Lung (tissue), 12 donors: Measurements from ENCODE around the gene SLC41A3. TPM values are rescaled to one million over a fixed set of nuclear protein-coding genes. Genes with fewer than 3 reads are reported as not detected.
"Not testable (repeated sequence)": the region's sequence is repeated elsewhere in the genome, so short reads cannot be mapped to it uniquely, and the experiment has no call there.

Source experiments
- ATAC-seq: fragments of 200-7000 bp; cut with Tn5 transposase; one replicate; pipeline ENCODE4 v1.9.1; 2020; ENCODE audit warnings: moderate number of reproducible peaks; ENCODE audit not compliant: insufficient read depth, low FRiP score
- DNase-seq, 3 donors: peaks; one replicate each; pipeline ENCODE4 v3.0.0-alpha.2; 2013 to 2017
- H3K27ac ChIP-seq, 2 donors: one replicate each; pipeline ENCODE4 v1.5.1; 2013; ENCODE audit warnings: mild to moderate bottlenecking in 2 of 2, moderate library complexity in 2 of 2, control low read depth in 1 of 2, inconsistent platforms in 1 of 2, low read depth in 1 of 2, low read length in 1 of 2
- H3K27me3 ChIP-seq, 3 donors: one replicate each; pipeline ENCODE4 v1.5.1; 2013; ENCODE audit warnings: low read length in 2 of 3; ENCODE audit not compliant: control insufficient read depth in 3 of 3, insufficient read depth in 3 of 3
- H3K36me3 ChIP-seq, 4 donors: one replicate each; pipeline ENCODE4 v1.5.1; 2013; ENCODE audit warnings: low read length in 4 of 4, mild to moderate bottlenecking in 1 of 4, moderate library complexity in 1 of 4; ENCODE audit not compliant: control insufficient read depth in 4 of 4, insufficient read depth in 4 of 4
- H3K4me1 ChIP-seq, 5 donors: one replicate each; pipeline ENCODE4 v1.5.1; 2013; ENCODE audit warnings: low read length in 5 of 5, mild to moderate bottlenecking in 2 of 5, moderate library complexity in 1 of 5; ENCODE audit not compliant: control insufficient read depth in 5 of 5, insufficient read depth in 5 of 5
- H3K4me3 ChIP-seq: one replicate; pipeline ENCODE4 v1.5.1; 2013; ENCODE audit warnings: mild to moderate bottlenecking, control low read depth, moderate library complexity
- H3K9ac ChIP-seq, 2 donors: one replicate each; pipeline ENCODE4 v1.5.1; 2013; ENCODE audit warnings: low read length in 2 of 2, control low read depth in 1 of 2; ENCODE audit not compliant: insufficient read depth in 1 of 2
- H3K9me3 ChIP-seq, 4 donors: one replicate each; pipeline ENCODE4 v1.5.1; 2013; ENCODE audit warnings: low read length in 3 of 4, mild to moderate bottlenecking in 1 of 4, moderate library complexity in 1 of 4; ENCODE audit not compliant: control insufficient read depth in 4 of 4, insufficient read depth in 3 of 4
- CTCF ChIP-seq: IDR thresholded peaks from 2 replicates; pipeline ENCODE4 v1.5.1; 2012; ENCODE audit warnings: mild to moderate bottlenecking; ENCODE audit errors: control extremely low read depth, extremely low read depth
- WGBS, 2 donors: extraction: QIAGEN DNeasy Blood & Tissue Kit; methylation state at CpG; one replicate each; pipeline ENCODE4 v1.1.7; 2013; 5-methylcytosine and 5-hydroxymethylcytosine counted together
- polyA plus RNA-seq, 2 donors: library from polyadenylated mRNA; stranded (reverse); fragments of 200-250 nt; gene quantifications; one replicate each; pipeline ENCODE4 v1.2.1, GENCODE V29; 2013
- total RNA-seq, 2 donors: library from RNA; depleted of rRNA in 1 of 2; stranded (reverse); fragments of >200 nt in 1 of 2; gene quantifications; one replicate each; pipeline ENCODE4 v1.2.1, GENCODE V29; 2014 to 2021
- donor health status: control.
- donor health status: control.
- donor health status: Bipolar disorder and iron deficiency.
- donor health status: healthy.
- donor health status: DM: yes; HTN: yes; CAD: no.

The SLC41A3 gene
- total and polyA plus RNA-seq, 4 donors, result 16.9 to 50.2 (median 34.8) TPM

DNA sequence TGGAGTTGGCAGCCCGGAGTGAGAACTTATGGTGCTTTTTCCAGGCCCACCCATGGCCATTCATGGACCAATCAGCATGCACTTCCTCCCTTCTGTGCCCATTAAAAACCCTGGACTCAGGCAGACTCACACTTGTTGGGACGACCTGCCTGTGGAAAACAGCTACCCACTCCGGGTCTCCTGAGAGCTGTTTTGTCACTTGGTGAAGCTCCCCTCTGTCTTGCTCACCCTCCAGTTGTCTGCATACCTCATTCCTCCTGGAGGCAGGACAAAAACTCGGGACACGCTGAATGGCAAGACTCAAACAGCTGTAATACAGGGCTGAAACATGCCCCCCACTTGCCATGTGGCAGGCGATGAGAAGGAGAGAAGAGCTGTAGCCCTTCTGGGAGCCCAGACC is 79.7 kb downstream of the SLC41A3 start:
- DNase-seq, result no peak
- H3K36me3 ChIP-seq, result peaks cover 0 to 25% (median 16%) of the 10 kb centered on the region in 4 donors
- H3K4me1 ChIP-seq, result no peaks in the 10 kb centered on the region
- peaks cover 0 to 4% (median 2%) of the 10 kb centered on the region in 4 donors for H3K9me3 ChIP-seq
- no peak for TF ChIP-seq CTCF
- H3K27ac ChIP-seq, result no peak overlapping the region
- no peak overlapping the region for H3K4me3 ChIP-seq
- 94 to 95% methylated on average over 6 of the region's 6 CpGs for WGBS, 2 donors
- no peak for ATAC-seq
- no peak overlapping the region for H3K9ac ChIP-seq
- H3K27me3 ChIP-seq, result no peaks in the 10 kb centered on the region

GRCh38 chr3:126003447-126004190 is 80.3 kb downstream of the SLC41A3 start:
- WGBS, 2 donors, result 92% methylated on average over 10 of the region's 10 CpGs

DNA sequence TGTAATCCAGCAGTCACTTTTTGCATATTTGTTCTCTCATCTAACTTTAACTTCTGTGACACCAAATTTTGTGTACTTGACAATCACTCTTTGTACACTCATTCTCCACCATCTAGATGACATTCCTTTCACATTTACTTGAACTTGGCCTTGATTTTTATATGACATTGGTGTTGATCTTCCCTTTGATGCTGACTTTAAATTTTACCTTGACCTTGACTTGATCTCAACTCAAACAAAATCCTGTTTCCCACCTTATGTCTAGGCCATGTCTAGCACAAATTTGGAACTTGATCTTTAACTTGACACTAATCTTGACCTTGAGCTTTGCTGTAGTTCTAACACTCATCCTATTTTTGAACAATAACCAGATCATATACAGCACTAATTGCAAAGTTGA is 81.7 kb downstream of the SLC41A3 start:
- ATAC-seq (no peak), DNase-seq (no peak)
- H3K27me3 ChIP-seq, result no peaks in the 10 kb centered on the region
- no peaks in the 10 kb centered on the region for H3K4me1 ChIP-seq
- TF ChIP-seq CTCF, result no peak
- H3K27ac ChIP-seq, result no peak overlapping the region
- H3K4me3 ChIP-seq, result no peak overlapping the region
- H3K9me3 ChIP-seq, result peaks cover 0 to 3% (median under 1%) of the 10 kb centered on the region in 4 donors
- H3K36me3 ChIP-seq, result peaks cover 0 to 11% (median 7%) of the 10 kb centered on the region in 4 donors
- H3K9ac ChIP-seq, result no peak overlapping the region

More at GRCh38 chr3:126003447-126004190, 80.3 kb downstream of the SLC41A3 start:
- DNase-seq (no peak), ATAC-seq (no peak)
- Histone ChIP-seq H3K27ac (no peak overlapping the region), H3K27me3 (no peaks in the 10 kb centered on the region), H3K4me3 (no peak overlapping the region), H3K9me3 (peaks cover 0 to 4% (median 2%) of the 10 kb centered on the region in 4 donors), H3K36me3 (peaks cover 0 to 23% (median 15%) of the 10 kb centered on the region in 4 donors), H3K4me1 (no peaks in the 10 kb centered on the region), H3K9ac (no peak overlapping the region)
- TF ChIP-seq CTCF, result no peak

DNA sequence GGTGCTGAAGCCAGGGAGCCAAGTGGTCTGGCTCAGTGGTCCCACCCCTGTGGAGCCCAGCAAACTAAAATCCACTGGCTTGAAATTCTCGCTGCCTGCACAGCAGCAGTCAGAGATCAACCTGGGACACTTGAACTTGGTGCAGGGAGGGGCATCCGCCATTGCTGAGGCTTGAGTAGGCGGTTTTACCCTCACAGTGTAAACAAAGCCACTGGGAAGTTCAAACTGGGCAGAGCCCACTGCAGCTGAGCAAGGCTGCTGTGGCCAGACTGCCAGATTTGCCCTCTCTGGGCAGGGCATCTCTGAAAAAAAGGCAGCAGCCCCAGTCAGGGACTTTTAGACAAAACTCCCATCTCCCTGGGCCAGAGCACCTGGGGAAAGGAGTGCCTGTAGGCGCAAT is 87.2 kb downstream of the SLC41A3 start:
- H3K27ac ChIP-seq, H3K9me3 ChIP-seq, DNase-seq, H3K36me3 ChIP-seq, H3K4me1 ChIP-seq, H3K27me3 ChIP-seq, H3K9ac ChIP-seq, H3K4me3 ChIP-seq, ATAC-seq: not testable (repeated sequence)
- 70 to 82% methylated on average over 4 of the region's 4 CpGs for WGBS, 2 donors
